ENCODE data around the gene STK38. TPM values are rescaled to one million over a fixed set of nuclear protein-coding genes. Genes with fewer than 3 reads are reported as not detected.

Gene STK38
- total RNA-seq, 1 experiment from 2014 or later = 20.1 TPM

DNA sequence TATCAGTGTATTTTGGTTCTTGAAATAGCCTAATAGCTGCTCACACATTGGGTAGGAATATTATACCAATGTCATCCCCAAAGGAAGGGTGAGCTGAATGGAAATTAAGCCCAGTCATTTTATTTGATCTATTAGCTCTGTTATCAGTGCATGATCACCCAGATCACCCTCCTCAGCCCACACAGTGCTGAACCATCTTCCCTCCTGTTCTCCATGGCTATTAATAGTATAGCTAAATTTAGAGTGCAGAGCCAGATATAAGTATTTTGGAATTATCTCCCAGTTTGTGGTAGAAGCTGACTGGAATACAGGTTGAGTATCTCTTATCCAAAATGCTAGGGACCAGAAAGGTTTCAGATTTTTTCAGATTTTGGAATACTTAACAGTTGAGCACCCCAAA is 59.1 kb downstream of the STK38 start:
- ChIA-PET POLR2A (no interaction called here), RAD21 (ENCODE audit: low non-redundant PET in 1 of 2, low total read pairs in 2 of 2, uncharacterized antibody in 2 of 2, unreplicated experiment in 2 of 2) (no interaction called here), CTCF (no interaction called here)
- no peak for DNase-seq (ENCODE audit: low read depth, low spot score)
- Histone ChIP-seq H3K4me1 (ENCODE audit: control insufficient read depth in 1 of 2, insufficient read depth in 2 of 2, low read length in 2 of 2) (no peaks in the 10 kb centered on the region), H3K4me2 (ENCODE audit: low read length) (no peak overlapping the region), H3K79me2 (ENCODE audit: insufficient read depth, low read length) (no peaks in the 10 kb centered on the region), H3K27ac (ENCODE audit: low read depth, low read length) (no peak overlapping the region), H3K9me3 (ENCODE audit: control insufficient read depth in 1 of 2, insufficient read depth in 1 of 2, low read depth in 1 of 2, low read length in 2 of 2) (no peaks in the 10 kb centered on the region), H3K36me3 (ENCODE audit: control insufficient read depth in 1 of 2, insufficient read depth in 2 of 2, low read length in 2 of 2) (peaks cover 14 to 16% of the 10 kb centered on the region in 2 experiments; a peak in 3 of 4 replicates), H4K20me1 (ENCODE audit: insufficient read depth) (no peaks in the 10 kb centered on the region), H3K9me2 (ENCODE audit: insufficient read depth) (no peaks in the 10 kb centered on the region), H3K9ac (ENCODE audit: low read length) (no peak overlapping the region), H2AFZ (ENCODE audit: low read depth, low read length, poor library complexity, severe bottlenecking) (no peak overlapping the region), H3K4me3 (replicated peaks in 1 of 2; ENCODE audit: low read depth in 1 of 2, low read length in 2 of 2) (no peak overlapping the region), H3K27me3 (ENCODE audit: insufficient read depth, low read length) (no peaks in the 10 kb centered on the region)
- TF ChIP-seq ZNF274 (IDR thresholded peaks at IDR 0.05; ENCODE audit: low read depth, low read length) (no peak), SP1 (IDR thresholded peaks at IDR 0.05; ENCODE audit: low read depth) (no peak), JUND (IDR thresholded peaks at IDR 0.05) (no peak), RAD21 (IDR thresholded peaks at IDR 0.05; ENCODE audit: low read depth) (no peak), EGR1 (IDR thresholded peaks at IDR 0.05; ENCODE audit: low read depth) (no peak), TCF7L2 (IDR thresholded peaks at IDR 0.05; ENCODE audit: borderline replicate concordance, extremely low read depth, insufficient read depth, insufficient read length) (no peak), EZH2 (IDR thresholded peaks at IDR 0.05) (no peak)
- no TSS peak for BruUV-seq (replicated peaks)
- ATAC-seq = no peak
- intact Hi-C loops (cut with micrococcal nuclease) = no loop called here

DNA sequence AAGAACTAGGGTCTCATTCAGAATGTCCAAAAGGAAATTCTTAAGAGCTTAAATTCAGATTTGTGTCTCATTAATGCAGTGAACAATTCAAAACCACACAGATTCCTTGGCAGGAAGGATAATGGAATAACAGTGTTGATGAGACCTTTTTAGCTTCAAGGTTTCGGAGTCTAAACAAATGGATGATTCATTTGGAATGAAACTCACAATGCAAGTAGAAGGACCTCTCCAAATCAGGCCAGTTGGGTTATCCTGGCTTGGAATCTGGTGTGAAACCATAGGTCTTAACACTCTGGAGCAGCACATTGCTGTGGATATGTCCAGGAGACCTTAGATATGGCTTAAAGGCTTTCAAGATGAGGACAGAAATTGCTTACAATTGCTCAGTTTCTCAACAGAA is 59.6 kb downstream of the STK38 start:
- Histone ChIP-seq H3K9ac (ENCODE audit: low read length) (no peak overlapping the region), H3K4me2 (ENCODE audit: low read length) (no peak overlapping the region), H3K79me2 (ENCODE audit: insufficient read depth, low read length) (no peaks in the 10 kb centered on the region), H4K20me1 (ENCODE audit: insufficient read depth) (no peaks in the 10 kb centered on the region), H3K9me2 (ENCODE audit: insufficient read depth) (no peaks in the 10 kb centered on the region), H3K27ac (ENCODE audit: low read depth, low read length) (no peak overlapping the region), H3K9me3 (ENCODE audit: control insufficient read depth in 1 of 2, insufficient read depth in 1 of 2, low read depth in 1 of 2, low read length in 2 of 2) (no peaks in the 10 kb centered on the region), H3K27me3 (ENCODE audit: insufficient read depth, low read length) (no peaks in the 10 kb centered on the region), H3K4me1 (ENCODE audit: control insufficient read depth in 1 of 2, insufficient read depth in 2 of 2, low read length in 2 of 2) (no peaks in the 10 kb centered on the region), H3K36me3 (ENCODE audit: control insufficient read depth in 1 of 2, insufficient read depth in 2 of 2, low read length in 2 of 2) (peaks cover 14 to 16% of the 10 kb centered on the region in 2 experiments; a peak in 3 of 4 replicates), H2AFZ (ENCODE audit: low read depth, low read length, poor library complexity, severe bottlenecking) (no peak overlapping the region), H3K4me3 (replicated peaks in 1 of 2; ENCODE audit: low read depth in 1 of 2, low read length in 2 of 2) (no peak overlapping the region)
- no peak for TF ChIP-seq CTCF (IDR thresholded peaks at IDR 0.05 in 2 of 3, conservative IDR thresholded peaks at IDR 0.05 in 1 of 3; ENCODE audit: borderline replicate concordance in 1 of 3, insufficient read depth in 1 of 3, low read depth in 2 of 3, low read length in 2 of 3)
- ATAC-seq (no peak), DNase-seq (ENCODE audit: low read depth, low spot score) (no peak)
- BruUV-seq (replicated peaks) = no TSS peak
- ChIA-PET POLR2A (no interaction called here), RAD21 (ENCODE audit: low non-redundant PET in 1 of 2, low total read pairs in 2 of 2, uncharacterized antibody in 2 of 2, unreplicated experiment in 2 of 2) (no interaction called here), CTCF (no interaction called here)
- intact Hi-C loops (cut with micrococcal nuclease) = no loop called here

Data from HCT116 (cell line).